PC-3 (cell line): Measurements from ENCODE around the gene RTN4RL1. TPM values are rescaled to one million over a fixed set of nuclear protein-coding genes. Genes with fewer than 3 reads are reported as not detected.
A peak's percentile ranks its signal among the peaks of the same experiment; 100 is the strongest.

Experiments used
- ATAC-seq: fragments of 200-7000 bp; cut with Tn5 transposase; 2 replicates; pipeline ENCODE4 v1.9.1; 2020; ENCODE audit warnings: mild to moderate bottlenecking, moderate library complexity
- BruUV-seq: library from RNA; stranded (reverse); fragments of 400-500 nt; replicated peaks from 2 replicates; lab custom pipeline; 2021; lab: Mats Ljungman, UMichigan
- CTCF ChIA-PET: fragments of 300-600 bp; sonication (Branson Sonifier 250); formaldehyde crosslinking; loops from one replicate; lab custom pipeline; 2022; ENCODE audit warnings: antibody characterized with exemption; lab: Charles Lee
- POLR2A ChIA-PET: fragments of 300-600 bp; sonication (Branson Sonifier 250); formaldehyde crosslinking; loops from one replicate; lab custom pipeline; 2022; ENCODE audit warnings: antibody characterized with exemption; ENCODE audit not compliant: unreplicated experiment; lab: Charles Lee
- DNase-seq: peaks from one replicate; pipeline ENCODE4 v3.0.0-alpha.2; 2015
- H2AFZ ChIP-seq: fragments of 300-600 bp; sonication (generic); 2 replicates; pipeline ENCODE4 v1.6.0; 2016; ENCODE audit warnings: antibody characterized with exemption, low read length
- H3F3A ChIP-seq: fragments of 300-600 bp; sonication (generic); one replicate; pipeline ENCODE4 v1.6.0; 2017; ENCODE audit warnings: antibody characterized with exemption, low read length, control low read depth, mild to moderate bottlenecking; ENCODE audit not compliant: unreplicated experiment
- H3K27ac ChIP-seq: fragments of 300-600 bp; sonication (generic); 2 replicates; pipeline ENCODE4 v1.5.1; 2016; ENCODE audit warnings: mild to moderate bottlenecking, low read length
- H3K27me3 ChIP-seq: fragments of 300-600 bp; sonication (generic); 2 replicates; pipeline ENCODE4 v1.6.1; 2016; ENCODE audit warnings: low read length, mixed read lengths
- H3K36me3 ChIP-seq: fragments of 300-600 bp; sonication (generic); 2 replicates; pipeline ENCODE4 v1.6.1; 2016; ENCODE audit warnings: low read depth, mixed run types, low read length, mixed read lengths
- H3K4me1 ChIP-seq: fragments of 300-600 bp; sonication (generic); 2 replicates; pipeline ENCODE4 v1.5.1; 2016; ENCODE audit warnings: low read length; ENCODE audit not compliant: insufficient read depth
- H3K4me2 ChIP-seq: fragments of 300-600 bp; sonication (generic); 2 replicates; pipeline ENCODE4 v1.6.0; 2016; ENCODE audit warnings: low read length
- H3K4me3 ChIP-seq: fragments of 300-600 bp; sonication (generic); 2 replicates; pipeline ENCODE4 v1.5.1; 2016; ENCODE audit warnings: mild to moderate bottlenecking, low read length, mixed read lengths
- H3K79me2 ChIP-seq: fragments of 300-600 bp; sonication (generic); 2 replicates; pipeline ENCODE4 v1.6.1; 2017; ENCODE audit warnings: low read length, mixed read lengths
- H3K9ac ChIP-seq: fragments of 300-600 bp; sonication (generic); 2 replicates; pipeline ENCODE4 v1.6.0; 2016; ENCODE audit warnings: mild to moderate bottlenecking, low read length
- H3K9me2 ChIP-seq: fragments of 300-600 bp; sonication (generic); replicated peaks from 2 replicates; pipeline ENCODE4 v1.6.1; 2016; ENCODE audit warnings: mixed run types, low read length, mixed read lengths
- H3K9me3 ChIP-seq: fragments of 300-600 bp; sonication (generic); 2 replicates; pipeline ENCODE4 v1.6.1; 2016; ENCODE audit warnings: low read length, mixed read lengths
- H4K20me1 ChIP-seq: fragments of 300-600 bp; sonication (generic); 2 replicates; pipeline ENCODE4 v1.6.1; 2016; ENCODE audit warnings: low read length, mixed read lengths
- CTCF ChIP-seq: fragments of 300-600 bp; sonication (generic); conservative IDR thresholded peaks from 2 replicates; pipeline ENCODE4 v1.5.1; 2017; ENCODE audit warnings: antibody characterized with exemption, low read depth, mild to moderate bottlenecking, low read length
- EZH2 ChIP-seq: fragments of 300-600 bp; sonication (generic); IDR thresholded peaks from one replicate; pipeline ENCODE4 v1.6.1; 2017; ENCODE audit warnings: antibody characterized with exemption, mild to moderate bottlenecking, low read length; ENCODE audit not compliant: unreplicated experiment
- EZH2phosphoT487 ChIP-seq: fragments of 300-600 bp; sonication (generic); IDR thresholded peaks from 2 replicates; pipeline ENCODE4 v1.6.1; 2018; ENCODE audit warnings: mild to moderate bottlenecking, antibody characterized with exemption, low read length, borderline replicate concordance
- intact Hi-C: fragments of 100-400 bp; cut with micrococcal nuclease; formaldehyde crosslinking; loops from 2 replicates; pipeline ENCODE4 v1.9.0; 2023
- total RNA-seq: library from RNA; depleted of rRNA; stranded (reverse); fragments of >200 nt; gene quantifications from 2 replicates; pipeline ENCODE4 v1.2.3, GENCODE V29; 2014

Gene RTN4RL1
- total RNA-seq, 1 experiment from 2014 or later = 6.9 TPM

DNA sequence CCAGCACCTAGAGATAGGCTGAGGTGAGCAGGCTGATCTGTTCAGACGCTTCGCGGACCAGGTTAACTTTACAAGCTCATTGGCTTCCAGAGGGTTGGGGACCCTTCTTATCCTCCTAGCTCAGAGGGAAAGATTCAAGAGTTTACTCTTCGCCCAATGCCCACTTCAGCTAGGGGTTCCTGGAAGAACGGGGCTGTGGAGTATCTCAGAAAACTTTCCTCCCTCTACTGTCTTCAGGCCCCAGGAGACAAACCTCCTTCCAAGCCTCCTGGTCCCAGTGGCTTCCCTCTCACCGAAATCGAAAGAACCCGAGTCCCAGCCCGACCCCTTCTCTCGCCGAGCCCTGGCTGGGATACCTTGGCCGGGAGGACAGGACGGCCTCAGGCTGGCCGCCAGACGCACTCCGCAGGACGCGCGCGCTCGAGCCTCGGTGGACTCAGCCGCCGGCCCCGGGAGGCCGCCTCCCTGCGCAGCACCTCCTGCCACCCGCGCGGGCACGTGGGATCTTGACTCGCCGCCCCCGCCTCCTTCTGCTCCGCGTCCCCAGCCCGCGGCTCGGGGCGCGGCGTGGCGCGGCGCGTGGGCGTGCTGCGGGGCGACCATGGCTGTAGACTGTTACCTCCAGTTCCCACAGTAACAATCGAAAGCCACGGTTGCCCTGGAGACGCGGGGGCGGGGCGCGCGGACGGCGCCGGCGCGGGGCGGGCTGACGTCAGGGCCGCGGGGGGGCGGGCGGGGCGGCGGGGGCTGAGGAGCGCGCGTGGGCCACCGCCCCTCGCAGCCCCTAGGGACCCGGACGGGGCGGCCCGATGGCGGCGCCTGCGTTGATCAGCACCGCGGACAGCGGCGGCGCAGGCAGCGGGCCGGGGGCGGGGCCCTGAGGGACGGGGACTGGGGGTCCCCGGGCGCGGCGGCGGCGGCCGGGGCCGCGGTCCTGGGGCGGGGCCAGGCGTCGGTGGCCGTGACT is 24.5 kb upstream of the RTN4RL1 start:
- H3K9me2 ChIP-seq = no peaks in the 10 kb centered on the region
- H3K4me3 ChIP-seq = peak overlapping the region; percentile 67
- H3K4me2 ChIP-seq = peak overlapping the region; percentile 84
- H3K27ac ChIP-seq = no peak overlapping the region
- intact Hi-C loops = no loop called here
- no peak for TF ChIP-seq EZH2phosphoT487
- no peak for TF ChIP-seq EZH2
- no peak for TF ChIP-seq CTCF
- DNase-seq = peak; percentile 61
- H3F3A ChIP-seq = no peaks in the 10 kb centered on the region
- peak overlapping the region; percentile 66 for H3K9ac ChIP-seq
- no peaks in the 10 kb centered on the region for H3K9me3 ChIP-seq
- peak overlapping the region; percentile 74 for H2AFZ ChIP-seq
- H4K20me1 ChIP-seq = no peaks in the 10 kb centered on the region
- BruUV-seq = TSS peak; percentile 53
- ChIA-PET POLR2A (no interaction called here), CTCF (no interaction called here)
- H3K79me2 ChIP-seq = no peaks in the 10 kb centered on the region
- peak; percentile 56 for ATAC-seq
- no peaks in the 10 kb centered on the region for H3K27me3 ChIP-seq
- H3K4me1 ChIP-seq = peaks cover 11% of the 10 kb centered on the region
- H3K36me3 ChIP-seq = no peaks in the 10 kb centered on the region

GRCh38 chr17:2048805-2049204 is 23.7 kb upstream of the RTN4RL1 start:
- TF ChIP-seq CTCF (no peak), EZH2phosphoT487 (no peak), EZH2 (no peak)
- intact Hi-C loops = no loop called here
- CTCF ChIA-PET = no interaction called here
- H3K27me3 ChIP-seq = no peaks in the 10 kb centered on the region
- H3K36me3 ChIP-seq = no peaks in the 10 kb centered on the region
- no peaks in the 10 kb centered on the region for H3K79me2 ChIP-seq
- POLR2A ChIA-PET = no interaction called here
- no TSS peak for BruUV-seq
- no peaks in the 10 kb centered on the region for H4K20me1 ChIP-seq
- peak overlapping the region; percentile 84 for H3K4me2 ChIP-seq
- ATAC-seq = no peak
- no peak overlapping the region for H3K9ac ChIP-seq
- DNase-seq = no peak
- H3F3A ChIP-seq = no peaks in the 10 kb centered on the region
- H3K27ac ChIP-seq = no peak overlapping the region
- H2AFZ ChIP-seq = 0 out of 2 replicates have a peak overlapping the region, but pooled peaks have one; percentile 74
- H3K4me3 ChIP-seq = peak overlapping the region; percentile 67
- no peaks in the 10 kb centered on the region for H3K9me2 ChIP-seq
- H3K9me3 ChIP-seq = no peaks in the 10 kb centered on the region
- peaks cover 9% of the 10 kb centered on the region for H3K4me1 ChIP-seq

GRCh38 chr17:2047590-2047989 is 22.5 kb upstream of the RTN4RL1 start:
- Histone ChIP-seq H3K9ac (no peak overlapping the region), H4K20me1 (no peaks in the 10 kb centered on the region), H3K4me2 (no peak overlapping the region), H3K36me3 (peaks cover 5% of the 10 kb centered on the region; the same call in 1 of the 2 replicates), H3K27ac (no peak overlapping the region), H2AFZ (no peak overlapping the region), H3K9me3 (no peaks in the 10 kb centered on the region), H3K4me3 (no peak overlapping the region), H3K79me2 (peaks cover 9% of the 10 kb centered on the region), H3K27me3 (no peaks in the 10 kb centered on the region), H3K4me1 (peaks cover 21% of the 10 kb centered on the region), H3K9me2 (no peaks in the 10 kb centered on the region), H3F3A (peaks cover 4% of the 10 kb centered on the region)
- intact Hi-C loops = no loop called here
- CTCF ChIA-PET = no interaction called here
- TF ChIP-seq CTCF (no peak), EZH2 (no peak), EZH2phosphoT487 (no peak)
- no peak for ATAC-seq
- DNase-seq = no peak
- no TSS peak for BruUV-seq
- POLR2A ChIA-PET = no interaction called here
